ENCODE measurements around the gene ITGB7.

DNA sequence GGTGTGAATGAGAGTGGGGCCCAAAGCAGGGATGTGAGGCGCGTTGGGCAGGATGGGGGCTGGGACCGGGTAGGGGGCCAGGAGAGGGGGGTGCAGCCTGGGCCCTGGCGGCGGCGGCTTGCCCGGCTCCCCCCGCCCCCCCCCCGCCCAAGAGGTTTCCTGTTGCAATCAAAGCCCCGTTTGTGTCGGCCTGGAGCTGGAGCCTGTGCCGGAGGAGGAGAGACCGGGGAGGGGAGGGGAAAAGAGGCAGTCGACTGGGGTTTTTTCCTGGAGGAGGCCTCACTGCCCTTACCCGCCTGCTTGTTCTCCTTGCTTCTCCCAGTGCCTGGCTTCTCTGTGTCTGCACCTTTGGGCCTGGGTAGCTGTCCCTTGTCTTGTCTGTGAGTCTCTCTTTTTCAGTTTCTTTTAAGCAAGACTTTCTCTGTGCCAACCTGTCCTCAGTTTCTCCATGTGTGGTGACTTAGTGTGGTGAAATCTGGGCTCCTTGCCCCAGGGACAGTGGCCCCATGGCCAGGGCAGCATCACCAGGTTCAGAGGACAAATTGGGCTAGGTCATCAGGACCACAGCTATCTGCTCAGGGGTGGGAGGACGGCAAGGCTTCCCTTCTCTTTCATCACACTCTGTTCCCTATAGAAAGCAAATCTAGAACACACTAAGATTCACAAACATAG lies 16.5 kb upstream of the ITGB7 start:
- TF ChIP-seq GATA2 (IDR thresholded peaks at IDR 0.05; ENCODE audit: low read depth, low read length) (no peak), GATA3 (IDR thresholded peaks at IDR 0.05; ENCODE audit: low read depth, low read length) (no peak)

All from SH-SY5Y (cell line).